Activated CD4-positive, alpha-beta T cell treated with anti-CD3 and anti-CD28 coated beads for 48 hours (primary cell): Measurements from ENCODE around the gene PPFIBP2.

Experiments used
- DNase-seq: peaks from one replicate; pipeline ENCODE4 v3.0.0-alpha.2; 2020

The PPFIBP2 gene

DNA sequence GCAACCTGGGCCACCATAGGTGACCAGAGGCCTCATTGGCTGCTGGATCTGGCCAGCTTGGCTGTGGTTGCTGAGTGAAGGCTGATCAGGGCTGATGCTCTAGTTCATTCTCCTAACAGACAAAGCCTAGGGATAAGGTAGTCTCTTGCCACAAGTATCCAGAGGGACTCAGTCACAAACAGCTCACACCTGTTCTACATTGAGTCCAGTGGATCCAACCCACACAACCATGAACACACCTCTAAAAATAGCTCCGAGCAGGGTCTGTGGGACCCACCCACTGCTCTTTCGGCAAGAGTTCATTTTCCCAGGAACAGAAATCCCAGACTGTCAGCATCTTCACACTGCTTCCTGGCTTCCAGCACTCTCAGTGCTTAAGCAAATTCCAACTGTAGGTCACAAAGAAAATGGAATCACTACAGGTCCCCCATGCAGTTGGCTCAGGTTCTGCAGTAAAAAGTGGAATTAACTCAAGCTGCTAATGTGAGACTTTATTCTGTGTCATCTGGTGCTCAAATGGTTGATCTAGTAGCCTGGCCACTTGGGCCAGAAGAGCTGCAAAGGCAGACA lies 67.3 kb downstream of the PPFIBP2 start:
- DNase-seq: no peak

DNA sequence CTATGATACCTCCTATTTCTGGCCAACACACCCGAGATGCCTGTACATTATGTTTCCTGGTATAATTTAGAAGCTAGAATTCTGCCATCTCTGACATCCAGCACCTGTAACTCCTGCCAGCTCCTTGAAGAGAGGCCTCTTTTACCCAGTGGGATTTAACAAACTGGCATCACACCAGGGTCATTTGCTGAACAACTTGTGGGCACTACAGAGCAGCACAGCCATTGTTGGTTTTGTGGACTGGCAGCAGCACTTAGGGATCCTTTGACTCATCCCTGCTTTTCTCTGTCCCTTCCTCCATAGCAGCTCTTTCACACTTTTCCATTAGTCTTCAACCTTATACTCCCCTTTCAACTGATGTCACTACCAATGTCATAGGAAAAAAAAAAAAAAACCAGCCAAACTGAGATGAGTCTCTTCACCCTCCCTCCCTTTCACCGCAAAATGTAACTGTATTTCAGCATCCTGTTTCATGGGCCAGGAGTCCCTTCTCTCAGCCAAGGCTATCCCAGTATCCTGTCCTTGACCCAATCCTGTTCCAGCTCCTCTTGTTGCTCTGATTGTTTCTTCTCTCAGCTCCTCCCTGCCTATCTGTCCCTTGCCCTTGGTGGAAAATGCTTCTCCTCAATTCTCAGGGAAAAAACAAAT lies 68.7 kb downstream of the PPFIBP2 start:
- no peak for DNase-seq

DNA sequence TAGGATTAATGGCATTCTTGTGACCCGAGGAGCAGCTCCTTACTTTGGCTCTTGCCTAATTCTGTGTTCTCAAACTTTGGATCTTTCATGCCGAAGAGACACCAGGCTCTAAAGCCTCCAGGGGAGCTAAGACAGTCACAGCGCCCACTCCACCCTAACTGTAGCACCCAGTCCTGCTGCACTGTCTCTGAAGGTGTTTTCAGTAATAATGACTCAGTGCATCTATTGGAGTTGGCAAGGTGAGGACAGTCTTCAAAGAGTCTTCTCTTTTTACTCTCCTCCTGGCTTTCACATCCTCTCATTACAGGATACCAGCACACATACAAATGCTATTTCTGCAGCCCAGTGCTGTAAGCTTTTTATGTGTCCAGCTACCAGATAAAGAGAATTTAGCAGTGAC lies 69.4 kb downstream of the PPFIBP2 start:
- no peak for DNase-seq

DNA sequence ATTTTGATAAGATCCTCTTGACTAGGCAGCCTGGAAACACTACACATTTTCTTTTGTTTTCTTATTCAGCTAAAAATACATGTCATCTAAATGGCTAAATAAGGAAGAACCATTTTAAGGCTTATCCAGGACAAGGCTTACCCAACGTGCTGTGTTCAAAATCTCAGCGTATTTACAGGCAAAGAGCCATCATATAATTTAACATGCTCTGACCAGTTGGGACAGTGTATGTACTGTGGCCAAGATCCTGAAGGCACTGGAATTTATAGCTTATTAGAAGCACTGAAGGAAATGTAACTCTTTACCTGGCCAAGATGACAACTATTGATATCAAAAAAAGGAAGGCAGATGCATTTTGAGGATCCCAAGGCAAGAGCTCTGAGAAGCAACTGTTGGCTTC lies 71.1 kb downstream of the PPFIBP2 start:
- DNase-seq: no peak

DNA sequence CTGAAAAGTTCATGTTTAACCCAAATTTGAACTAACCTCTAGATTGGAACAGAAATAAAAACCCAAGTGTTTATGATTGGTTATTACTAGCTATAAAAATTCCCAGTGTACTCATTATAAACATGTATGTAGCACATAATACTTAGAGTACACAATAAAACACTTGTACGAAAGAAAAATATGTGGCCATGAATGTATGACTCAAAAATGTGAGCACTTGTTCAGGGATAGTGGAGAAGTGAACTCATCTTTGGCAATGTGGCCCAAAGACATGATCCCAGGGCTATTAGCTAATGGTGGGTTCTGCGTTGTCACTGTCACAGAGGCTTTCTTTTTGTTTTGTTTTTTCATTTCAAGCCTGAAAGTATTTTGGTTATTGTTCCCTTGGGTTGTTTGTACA lies 72.0 kb downstream of the PPFIBP2 start:
- no peak for DNase-seq

DNA sequence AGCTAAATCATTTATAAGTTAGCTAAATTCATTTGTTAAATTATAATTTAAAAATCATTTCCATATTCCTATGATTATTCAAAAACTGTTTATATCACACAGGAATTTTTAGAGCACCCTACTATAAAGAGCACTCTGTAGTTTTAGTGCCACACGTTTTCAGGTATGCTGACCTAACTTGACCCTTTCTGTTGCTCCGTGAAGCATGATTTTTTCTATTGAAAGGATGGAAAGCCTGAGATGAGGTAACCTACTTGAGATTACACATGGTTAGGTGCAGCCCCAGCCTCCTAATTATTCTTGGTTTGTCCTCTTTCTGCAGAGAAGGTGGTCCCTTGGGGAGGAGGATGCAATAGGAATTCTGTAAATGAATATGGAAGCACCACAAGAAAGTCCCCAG lies 72.6 kb downstream of the PPFIBP2 start:
- DNase-seq: no peak

DNA sequence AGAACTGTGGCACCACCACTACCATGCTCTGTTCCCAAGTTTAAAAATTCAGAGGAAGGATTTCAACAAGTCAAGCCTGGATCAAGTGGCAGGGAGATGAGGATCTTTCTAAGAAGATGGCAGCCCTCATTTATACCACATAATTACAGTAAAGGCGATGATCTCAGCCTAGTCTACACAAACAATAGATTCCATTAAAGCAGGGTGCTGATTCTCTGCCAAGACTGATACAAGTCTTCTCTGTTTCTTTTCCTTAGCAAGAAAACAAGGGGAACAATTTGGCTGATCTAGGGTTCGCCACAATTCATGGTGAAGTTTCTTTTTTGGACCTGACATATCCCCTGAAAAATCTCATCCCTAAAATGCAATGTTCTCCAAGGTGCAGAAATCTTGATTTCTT lies 73.9 kb downstream of the PPFIBP2 start:
- DNase-seq: no peak

DNA sequence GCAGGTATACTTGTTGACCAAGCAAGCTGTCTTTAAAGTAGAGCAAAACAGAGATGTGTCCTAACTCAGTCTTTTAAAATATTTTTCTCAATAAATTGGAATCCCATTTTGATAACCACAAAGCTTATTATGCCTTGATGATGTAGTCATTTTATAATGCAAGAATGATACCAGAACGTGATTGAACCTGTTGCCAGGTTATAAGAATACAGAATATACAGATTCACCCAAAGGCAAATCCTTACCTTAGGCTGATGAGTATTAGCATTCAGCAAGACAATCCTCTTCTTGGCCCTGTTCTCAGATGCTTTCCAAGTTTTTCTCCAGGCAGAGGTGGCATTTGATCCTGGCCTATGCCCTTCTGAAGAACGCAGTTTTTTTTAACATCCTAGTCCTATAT lies 76.1 kb downstream of the PPFIBP2 start:
- DNase-seq: no peak

DNA sequence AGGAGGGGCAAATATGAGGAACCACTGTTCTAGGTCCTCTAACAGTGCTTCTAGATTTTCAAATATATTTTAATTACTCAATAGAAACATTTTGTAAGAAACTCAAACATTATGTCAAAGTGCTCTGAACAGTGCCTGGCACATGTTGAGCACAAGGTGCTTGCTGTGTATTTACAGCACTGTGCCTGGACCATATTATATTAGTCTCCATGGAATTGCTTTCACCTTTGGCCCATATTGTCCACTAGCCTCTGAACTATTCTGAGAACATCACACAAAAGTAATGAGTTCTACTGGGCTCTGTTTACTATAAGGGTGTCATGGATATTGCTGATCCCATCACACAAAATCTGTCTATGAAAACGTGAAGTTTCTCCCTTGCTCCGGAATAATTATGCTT lies 76.7 kb downstream of the PPFIBP2 start:
- DNase-seq: no peak

DNA sequence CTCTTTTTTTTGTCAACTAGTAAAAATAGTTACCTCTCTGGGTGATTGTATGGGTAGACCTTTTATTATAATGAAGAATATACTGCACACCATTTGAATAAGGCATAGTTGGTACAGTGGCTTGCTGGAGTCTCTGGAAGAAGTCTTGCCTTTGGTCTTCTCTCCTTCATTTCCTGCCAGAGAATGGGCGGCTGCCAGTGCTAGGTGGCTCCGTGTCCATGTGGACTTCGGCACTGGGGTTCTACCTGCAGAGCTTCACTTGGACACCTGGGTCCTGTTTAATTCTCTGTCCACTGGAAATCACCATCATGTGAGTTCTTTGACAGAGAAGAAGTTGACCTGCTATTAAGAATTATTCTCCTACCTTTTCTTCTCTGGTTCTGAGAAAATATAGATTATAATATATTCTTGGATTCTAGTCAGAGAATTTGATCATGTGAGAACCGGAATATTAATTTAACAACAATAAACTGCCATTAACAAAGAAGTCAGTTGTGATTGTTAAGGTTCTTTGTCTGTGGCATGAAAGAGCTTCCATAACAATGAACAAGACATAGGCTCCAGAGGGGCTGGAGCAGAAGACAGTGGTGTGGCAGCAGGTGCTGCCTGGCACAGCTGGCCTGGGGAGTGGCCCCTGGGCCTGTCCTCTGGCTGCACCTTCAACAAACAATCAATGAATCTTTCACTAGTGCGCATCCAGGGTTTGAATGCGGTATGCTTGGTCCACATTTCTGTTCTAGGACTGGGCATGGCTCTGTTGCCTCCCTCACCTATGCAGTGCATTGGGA lies 77.5 kb downstream of the PPFIBP2 start:
- DNase-seq: no peak

DNA sequence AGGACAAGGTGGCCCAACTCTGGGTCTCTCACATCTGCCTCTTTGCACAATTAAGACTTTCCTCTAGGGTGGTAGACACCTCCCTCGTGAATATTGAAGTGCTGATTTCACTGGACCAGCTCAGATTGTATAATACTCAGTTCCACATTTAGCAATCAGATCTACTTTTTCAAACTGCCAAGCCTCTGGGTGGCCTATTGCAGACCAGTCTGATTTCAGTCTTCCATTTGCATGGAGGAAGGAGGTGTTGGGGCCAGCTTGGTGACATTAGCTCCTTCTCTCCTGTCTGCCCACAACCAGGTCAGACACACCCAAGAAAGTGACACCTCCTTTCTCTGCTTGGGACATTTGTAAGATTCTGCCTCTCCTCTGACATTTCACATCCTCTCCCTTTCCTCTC lies 78.2 kb downstream of the PPFIBP2 start:
- DNase-seq: no peak

DNA sequence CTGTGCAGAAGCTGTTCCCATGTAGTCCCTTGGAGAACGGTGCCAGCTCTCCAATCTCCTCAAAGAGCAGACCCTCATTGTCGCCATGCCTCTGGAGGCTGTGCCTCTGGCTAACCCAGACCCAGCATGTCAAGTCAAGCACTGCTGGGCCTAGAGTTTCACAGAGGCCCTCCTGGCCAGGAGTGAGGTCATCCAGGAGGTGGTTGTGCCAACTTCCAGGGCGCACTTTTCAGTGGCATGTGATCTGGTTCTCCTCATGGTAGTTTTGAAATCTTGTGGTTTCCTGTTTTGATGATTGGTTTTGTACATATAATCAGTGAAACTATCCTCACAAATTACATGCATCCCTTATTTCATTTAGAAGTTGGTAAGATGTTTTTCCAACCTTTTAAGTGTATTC lies 78.9 kb downstream of the PPFIBP2 start:
- no peak for DNase-seq

DNA sequence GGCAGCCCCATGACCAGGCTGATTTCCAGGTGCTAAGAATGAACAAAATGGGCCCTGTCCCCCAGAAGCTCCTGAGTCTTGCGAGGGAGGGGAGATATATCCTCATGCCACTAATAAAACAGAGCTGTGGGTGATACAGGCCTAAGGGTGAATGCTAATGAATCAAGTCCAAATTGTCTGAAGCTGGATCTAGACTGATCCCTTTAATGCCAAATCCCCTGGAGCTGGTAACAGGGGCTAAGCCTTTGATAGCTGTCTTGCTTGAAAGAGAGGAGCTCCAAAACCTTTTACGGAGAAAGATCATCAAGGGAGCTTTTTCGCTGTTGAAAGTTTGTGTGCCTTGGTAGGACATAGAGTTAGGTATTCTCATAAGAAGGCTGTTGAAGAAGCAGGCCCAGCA lies 79.7 kb downstream of the PPFIBP2 start:
- no peak for DNase-seq

DNA sequence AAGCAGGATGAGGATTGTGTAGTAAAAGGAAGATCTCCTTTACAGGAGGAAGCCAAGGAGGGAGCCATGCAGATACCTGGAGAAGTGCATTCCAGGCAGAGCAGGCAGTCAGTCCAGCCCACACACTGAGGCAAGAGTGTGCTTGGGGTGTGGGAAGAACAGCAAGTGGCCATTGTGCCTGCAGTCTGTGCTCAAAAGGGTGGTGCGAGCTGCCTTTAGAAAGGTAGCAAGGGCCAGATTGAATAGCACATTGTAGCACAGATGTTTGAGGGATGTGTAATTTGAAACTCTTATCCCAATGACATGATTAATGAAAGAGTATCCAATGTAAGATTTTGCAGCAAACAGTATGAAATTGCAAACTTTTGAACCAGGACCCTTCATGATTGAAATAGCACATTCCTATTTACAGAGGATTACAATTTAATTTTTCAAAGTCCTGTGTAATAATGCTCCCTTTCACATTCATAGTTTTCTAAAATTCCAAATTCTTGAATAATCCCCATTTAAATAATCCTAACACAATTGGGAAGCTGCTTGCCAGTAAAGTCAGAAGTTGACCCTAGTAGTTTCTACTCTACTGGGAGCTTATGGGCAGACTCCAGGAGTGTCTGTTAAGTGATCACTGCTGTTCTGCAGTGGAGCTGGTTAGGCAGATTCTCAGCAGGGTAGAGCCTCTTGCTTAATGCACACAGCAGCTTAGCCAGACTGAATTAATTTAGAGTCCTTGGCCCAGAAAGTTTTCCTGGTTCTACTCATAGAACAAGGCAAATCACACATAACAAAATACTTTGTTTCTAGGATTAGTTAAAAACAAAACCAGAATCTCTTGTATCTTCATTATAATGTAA lies 81.4 kb downstream of the PPFIBP2 start:
- DNase-seq: no peak

DNA sequence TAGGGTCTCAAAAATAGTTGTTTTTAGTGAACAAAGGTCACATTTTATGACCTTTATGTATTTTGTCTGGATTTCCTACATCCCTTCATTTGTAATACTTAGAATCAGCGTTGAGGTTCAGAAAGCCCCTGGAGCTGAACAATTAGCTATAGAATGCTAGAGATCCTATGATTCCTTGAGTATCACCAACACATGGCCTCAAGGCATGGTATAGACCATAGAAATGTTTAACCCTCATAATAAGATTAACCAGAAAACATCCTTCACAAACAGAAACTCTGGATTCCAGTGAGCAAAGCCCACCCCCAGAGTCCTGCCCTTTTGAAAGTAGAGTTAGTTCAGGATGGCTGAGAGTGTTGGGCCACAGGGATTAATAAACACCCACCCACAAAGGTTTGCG lies 82.2 kb downstream of the PPFIBP2 start:
- DNase-seq: no peak

DNA sequence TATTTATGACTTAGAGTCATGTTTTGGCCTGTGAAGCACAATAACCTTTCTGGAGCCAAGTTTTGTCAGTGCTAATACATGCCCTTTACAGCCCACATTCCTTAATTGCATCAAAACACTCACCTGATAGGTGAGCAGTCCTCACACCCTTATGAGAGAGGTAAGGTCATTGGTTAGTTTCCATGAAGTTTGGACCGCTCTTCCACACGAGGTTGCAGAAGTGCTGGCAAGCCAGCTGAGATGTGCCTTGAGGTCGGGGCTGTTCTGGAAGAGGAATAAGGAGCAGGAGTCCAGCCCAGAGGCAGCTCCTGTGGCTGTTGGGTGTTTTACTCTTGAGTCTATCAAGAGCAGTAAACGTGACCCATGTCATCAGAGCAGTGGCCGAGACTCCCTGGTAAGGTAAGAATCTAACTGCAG lies 83.2 kb downstream of the PPFIBP2 start:
- no peak for DNase-seq

DNA sequence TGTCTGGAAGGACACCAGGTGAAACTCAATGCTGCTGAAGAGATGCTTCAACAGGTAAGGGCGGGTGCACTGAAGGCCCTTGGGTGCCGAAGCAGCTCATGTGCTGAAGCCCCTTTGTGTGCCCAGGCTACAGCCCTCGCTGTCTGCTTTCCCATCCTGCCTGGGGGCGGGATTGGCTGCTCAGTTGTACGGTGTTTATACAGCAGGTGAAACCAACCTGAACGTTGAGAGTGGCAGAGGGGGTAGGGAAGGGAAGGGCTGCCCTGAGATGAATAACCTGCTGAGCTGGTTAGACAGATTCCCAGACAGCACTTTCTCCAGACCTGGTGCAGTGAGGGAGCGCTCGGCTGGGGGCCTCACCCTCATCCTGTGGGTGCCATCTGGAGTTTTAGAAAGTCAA lies 83.8 kb downstream of the PPFIBP2 start:
- DNase-seq: no peak

DNA sequence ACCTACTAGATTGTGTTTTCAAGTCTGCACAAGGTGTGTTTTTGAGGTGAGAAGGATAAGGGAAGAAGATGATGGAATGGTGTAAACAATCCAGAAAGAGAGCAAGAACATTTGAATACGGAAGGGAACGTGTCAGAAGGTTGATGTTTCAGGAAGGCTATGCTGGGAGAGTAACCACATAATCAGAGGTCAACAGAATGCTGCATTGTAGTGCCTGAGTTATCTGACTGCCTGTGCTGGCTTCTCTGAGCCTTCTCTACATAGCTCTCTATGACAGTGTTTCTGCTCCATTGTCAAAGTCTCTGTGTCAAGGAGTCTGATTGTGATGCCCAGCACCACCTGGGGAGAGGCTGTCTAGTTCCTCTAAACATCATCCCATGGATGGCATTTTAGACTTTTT lies 85.4 kb downstream of the PPFIBP2 start:
- DNase-seq: no peak

DNA sequence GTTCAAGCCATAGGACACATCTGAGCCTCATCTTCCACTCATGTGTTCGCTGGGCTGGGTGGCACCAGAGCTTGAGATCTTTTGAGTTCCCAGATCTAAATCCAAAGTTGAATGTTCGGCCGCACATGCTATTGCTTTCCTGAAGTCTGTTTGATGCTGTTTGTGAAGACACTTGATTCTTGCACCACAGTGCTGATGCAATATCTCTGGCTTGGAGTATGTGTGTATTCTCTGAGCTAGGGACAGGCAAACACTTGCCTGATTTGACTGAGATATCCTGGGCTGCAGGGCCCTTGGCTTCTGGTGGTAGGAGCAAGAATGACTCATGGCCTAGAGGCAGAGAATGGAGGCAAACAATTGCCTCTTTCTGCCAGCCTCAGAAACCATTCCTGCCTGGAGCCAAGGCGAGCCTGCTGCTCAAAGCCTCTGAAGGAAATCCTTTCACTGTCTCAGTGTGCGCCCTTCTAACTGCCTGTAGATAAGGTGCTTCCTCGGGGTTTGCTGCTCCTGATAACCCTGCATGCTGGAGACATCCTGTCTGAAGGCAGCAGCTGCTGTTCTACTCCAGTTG lies 86.5 kb downstream of the PPFIBP2 start:
- DNase-seq: no peak

DNA sequence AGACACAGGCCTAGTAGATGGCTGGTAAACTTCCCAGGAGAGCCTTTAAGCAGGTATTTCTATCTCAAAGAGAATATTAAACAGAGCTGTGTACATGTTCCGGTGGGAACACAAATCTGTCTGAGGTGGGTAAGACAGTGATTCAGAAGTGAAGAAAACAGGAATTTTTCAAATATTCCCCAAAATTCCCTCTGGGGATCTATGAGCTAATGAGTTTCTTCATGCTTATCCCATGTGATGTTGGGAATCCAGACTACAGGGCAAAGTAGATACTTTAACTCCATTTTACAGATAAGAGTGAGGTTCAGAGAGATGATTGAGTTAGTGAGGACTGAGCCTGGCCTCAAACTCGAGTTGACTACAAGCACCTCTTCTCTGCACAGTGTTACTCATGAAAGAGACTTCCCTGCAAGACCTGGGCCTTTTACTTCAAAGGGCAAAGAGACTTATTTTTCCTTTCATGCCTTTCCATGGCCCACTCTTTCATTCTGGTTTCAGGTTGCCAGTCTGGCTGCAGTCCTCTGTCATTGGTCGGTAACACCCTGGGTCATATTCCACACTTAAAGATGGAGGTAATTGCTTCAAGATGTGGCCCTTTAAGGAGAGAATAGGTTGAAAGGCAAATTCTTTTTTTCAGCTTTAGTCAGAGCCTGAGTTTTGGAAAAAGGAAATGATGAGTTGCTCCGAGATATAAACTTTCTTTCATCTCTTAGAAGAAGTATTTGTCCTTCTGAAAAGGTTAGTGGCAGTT lies 89.4 kb downstream of the PPFIBP2 start:
- DNase-seq: no peak

DNA sequence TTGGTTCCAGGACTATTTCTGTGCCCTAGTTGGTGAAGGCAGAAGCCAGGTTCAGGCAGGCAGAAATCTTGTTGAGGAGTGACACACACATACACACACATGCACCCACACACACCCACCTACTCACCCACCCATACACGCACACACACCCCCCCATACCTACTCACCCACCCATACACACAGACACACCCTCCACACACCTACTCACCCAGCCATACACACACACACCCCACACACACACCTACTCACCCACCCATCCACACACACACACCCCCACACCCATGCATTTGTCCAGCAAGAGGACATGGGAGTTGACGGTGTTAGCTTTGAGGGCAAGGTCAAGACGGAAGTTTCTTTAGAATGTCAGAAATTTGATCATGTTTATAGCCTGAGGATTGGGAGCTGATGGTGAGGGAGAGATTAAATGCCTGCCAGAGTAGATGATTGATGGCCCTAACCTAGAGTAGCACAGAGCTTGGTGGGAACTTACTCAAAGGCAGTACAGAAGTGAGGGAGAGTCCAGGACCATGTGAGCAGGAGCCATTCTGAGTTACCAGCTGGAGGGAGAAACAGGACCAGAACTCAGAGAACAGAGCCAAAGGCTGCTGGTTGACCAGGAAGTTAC lies 90.6 kb downstream of the PPFIBP2 start:
- DNase-seq: no peak
